GM20000 (cell line): ENCODE results near the gene NTSR2.

Experiments
- DNase-seq: peaks from one replicate; pipeline ENCODE4 v3.0.0; 2012; ENCODE audit warnings: low spot score
- CTCF ChIP-seq: IDR thresholded peaks from 2 replicates; pipeline ENCODE4 v1.5.1; 2012; ENCODE audit warnings: mild to moderate bottlenecking, control low read depth; ENCODE audit errors: extremely low read depth, missing control alignments

NTSR2 gene

DNA sequence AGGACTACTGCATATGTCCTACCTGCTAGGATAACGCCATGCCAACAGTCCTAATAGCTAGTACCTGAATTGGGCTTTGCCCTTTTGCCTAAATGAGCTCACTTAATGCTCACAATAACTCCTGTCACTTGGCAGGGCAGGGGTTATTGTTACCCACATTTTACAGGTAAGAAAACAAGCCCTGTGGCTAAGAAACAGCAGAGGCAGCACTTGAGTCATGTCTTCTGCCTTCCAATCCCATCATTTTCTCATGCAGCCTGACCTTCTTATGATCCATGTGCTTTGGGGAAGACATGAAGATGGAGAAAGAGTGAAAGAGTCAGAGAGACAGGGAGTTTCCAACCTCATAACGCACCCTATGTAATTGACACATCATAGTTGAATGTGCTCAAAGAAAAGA lies 42.9 kb upstream of the NTSR2 start:
- TF ChIP-seq CTCF: no peak
- DNase-seq: no peak

DNA sequence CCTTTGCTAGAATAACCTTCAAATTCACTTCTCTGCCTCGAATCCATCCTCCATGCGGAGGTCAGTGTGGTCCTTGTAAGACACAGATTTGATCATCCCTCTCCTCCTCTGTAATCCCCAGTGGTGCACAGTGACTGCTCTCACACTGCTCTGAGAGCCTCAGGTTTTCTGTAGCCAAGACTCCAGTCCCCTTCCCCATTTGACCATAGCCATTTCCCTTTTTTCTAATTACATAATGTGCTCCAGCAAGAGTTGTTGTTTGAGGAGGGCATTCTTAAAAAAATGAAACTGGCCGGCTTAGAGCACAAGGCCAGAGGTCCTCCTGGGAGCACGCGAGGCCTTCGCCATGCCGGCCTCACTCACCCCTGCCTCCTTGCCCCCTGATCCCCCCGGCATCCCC lies 41.8 kb upstream of the NTSR2 start:
- no peak for TF ChIP-seq CTCF

GRCh38 chr2:11711354-11711716 lies 41.3 kb upstream of the NTSR2 start:
- no peak for DNase-seq
- no peak for TF ChIP-seq CTCF

More for the DNA sequence above, 41.8 kb upstream of the NTSR2 start:
- no peak for DNase-seq

DNA sequence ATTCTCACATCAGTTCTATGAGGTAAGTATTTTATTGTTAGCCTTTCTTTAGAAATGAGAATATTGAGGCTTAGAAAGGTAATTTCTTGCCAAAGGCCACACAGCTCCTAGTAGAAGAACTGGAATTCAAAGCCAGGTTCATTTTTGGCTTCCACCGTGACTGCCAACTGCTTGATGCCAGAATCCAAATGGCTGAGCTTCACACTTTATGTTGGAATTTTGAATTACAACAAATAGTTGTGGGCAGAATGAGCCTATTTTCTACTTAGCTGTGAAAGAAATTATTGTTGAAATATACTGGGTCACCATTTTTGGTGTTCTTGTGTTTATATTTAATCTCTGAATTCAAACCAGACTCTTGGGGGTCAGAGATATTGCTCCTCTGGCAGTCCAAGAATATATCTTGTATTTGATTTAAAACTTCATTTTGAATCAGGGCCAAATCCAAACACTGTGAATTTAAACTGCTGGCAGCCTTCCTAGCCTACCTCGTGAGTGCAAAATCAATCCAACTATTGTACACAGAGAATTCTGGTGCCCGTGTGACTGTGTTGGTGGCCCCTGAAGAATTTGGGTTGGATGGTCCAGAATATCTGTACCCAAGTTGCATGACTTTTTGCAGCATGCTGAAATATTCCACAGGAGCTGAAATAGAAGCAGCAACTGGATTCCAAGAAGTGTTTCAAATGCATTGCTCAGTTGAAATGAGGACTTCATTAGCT lies 40.8 kb upstream of the NTSR2 start:
- DNase-seq: no peak
- no peak for TF ChIP-seq CTCF

GRCh38 chr2:11710210-11710609 lies 40.2 kb upstream of the NTSR2 start:
- no peak for TF ChIP-seq CTCF
- no peak for DNase-seq

GRCh38 chr2:11709293-11709692 lies 39.3 kb upstream of the NTSR2 start:
- DNase-seq: no peak
- TF ChIP-seq CTCF: no peak

DNA sequence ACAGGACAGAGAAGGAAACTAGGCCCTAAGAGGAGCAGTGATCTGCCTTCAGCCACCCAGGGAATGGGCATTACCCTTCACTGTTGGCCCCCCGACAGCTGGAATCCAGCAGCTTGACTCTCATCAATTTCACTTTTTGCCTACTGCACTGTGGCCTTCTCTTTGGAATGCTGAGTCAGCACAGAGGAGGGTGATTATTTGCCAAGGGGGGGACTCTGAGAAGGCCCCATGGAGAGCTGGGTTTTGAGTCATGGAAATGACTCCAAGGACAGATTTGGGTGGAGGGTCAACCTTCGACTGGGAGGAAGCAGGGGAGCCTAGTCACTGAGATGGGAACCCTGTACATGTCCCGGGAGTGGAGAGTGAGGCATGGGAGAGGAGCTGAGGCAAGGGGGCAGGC lies 38.1 kb upstream of the NTSR2 start:
- DNase-seq: no peak
- no peak for TF ChIP-seq CTCF
